ENCODE data around the gene ST8SIA5.

Gene ST8SIA5

DNA sequence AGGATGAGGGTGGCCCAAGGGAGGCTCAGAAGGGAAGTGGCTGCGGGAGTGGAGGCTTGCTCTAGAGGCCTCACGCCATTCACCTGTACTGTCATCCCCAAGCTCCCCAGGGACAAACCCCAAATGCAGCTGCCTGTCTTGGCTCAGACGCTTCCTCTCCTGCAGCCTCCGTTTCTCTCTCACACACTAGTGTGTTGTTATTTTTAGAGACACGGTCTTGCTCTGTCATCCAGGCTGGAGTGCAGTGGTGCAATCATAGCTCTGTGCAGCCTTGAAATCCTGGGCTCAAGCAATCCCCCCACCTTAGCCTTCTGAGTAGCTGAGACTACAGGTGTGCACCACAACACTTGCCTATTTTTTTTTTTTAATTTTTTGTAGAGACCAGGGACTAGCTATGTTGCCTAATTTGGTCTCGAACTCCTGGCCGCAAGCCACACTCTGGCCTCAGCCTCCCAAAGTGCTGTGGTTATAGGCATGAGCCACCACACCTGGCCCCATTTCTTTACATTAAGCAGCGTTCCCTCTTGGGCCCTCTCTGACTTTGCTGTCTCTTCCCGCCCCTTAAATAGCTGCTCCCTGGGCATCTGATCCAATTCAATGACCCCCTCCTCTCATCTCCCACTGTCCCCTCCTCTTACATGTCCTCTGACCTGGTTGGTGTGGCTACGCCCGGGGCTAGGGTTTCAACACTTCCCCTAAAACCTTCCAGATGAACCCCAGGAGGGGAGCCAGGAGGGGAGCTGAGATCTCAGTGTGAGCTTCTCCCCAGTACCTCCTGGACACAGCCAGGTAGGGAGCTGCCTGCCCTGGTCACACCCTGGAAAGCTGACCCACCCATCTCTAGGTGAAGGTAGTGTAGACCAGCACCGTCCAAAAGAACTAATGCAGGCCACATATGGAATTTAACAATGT, 75.8 kb downstream of the ST8SIA5 start:
- CTCF ChIA-PET = no interaction called here
- POLR2A ChIA-PET = no interaction called here
- TF ChIP-seq BHLHE40 (IDR thresholded peaks at IDR 0.05; ENCODE audit: borderline replicate concordance) (no peak), LEF1 (IDR thresholded peaks at IDR 0.05; ENCODE audit: borderline replicate concordance) (no peak), FOXA1 (IDR thresholded peaks at IDR 0.05) (no peak), HDGF (IDR thresholded peaks at IDR 0.05; ENCODE audit: borderline replicate concordance) (no peak), ZNF384 (IDR thresholded peaks at IDR 0.05) (no peak), L3MBTL2 (conservative IDR thresholded peaks at IDR 0.05) (no peak), TARDBP (IDR thresholded peaks at IDR 0.05) (no peak), ARNT (IDR thresholded peaks at IDR 0.05) (no peak), ELF4 (IDR thresholded peaks at IDR 0.05) (no peak), SUZ12 (IDR thresholded peaks at IDR 0.05) (no peak)
- TF ChIP-seq, protein P1, sequence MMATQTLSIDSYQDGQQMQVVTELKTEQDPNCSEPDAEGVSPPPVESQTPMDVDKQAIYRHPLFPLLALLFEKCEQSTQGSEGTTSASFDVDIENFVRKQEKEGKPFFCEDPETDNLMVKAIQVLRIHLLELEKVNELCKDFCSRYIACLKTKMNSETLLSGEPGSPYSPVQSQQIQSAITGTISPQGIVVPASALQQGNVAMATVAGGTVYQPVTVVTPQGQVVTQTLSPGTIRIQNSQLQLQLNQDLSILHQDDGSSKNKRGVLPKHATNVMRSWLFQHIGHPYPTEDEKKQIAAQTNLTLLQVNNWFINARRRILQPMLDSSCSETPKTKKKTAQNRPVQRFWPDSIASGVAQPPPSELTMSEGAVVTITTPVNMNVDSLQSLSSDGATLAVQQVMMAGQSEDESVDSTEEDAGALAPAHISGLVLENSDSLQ (IDR thresholded peaks at IDR 0.05) = no peak
- no peak for DNase-seq (ENCODE audit: extremely low spot score)

DNA sequence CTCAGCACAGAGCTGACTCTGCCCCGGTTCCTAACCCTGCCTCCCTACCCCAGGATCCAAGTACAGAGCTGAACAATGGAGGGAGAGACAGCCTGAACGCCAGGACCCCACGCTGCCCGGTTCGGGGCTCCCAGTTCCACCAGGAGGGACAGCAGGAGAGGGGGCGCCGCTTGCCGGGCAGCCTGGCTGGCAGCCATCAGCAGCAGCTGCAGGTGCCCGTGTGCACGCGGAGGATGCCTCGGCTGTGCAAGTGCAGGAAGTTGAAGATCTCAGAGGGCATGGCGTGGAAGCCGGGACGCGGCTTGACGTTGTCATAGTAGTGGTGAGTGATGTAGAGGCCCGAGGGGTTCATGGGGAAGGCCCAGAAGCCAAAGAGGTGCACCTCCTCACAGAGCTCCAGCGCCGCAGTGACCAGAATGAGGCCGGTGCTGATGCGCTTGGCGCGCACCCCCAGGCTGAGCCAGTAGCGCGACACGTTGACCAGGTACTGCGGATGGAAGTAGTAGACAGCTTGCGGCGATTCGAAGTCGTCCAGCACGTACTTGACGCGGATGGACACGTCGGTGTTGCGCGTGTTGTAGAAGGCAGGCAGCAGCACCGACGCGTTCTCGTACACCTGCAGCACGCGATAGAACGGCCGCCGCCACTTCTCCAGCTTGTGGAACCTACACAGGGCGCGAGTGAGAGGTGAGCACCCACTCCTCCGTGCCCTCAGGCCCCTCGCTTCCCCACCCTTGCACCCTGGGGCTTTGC, 76.8 kb downstream of the ST8SIA5 start:
- CTCF ChIA-PET = no interaction called here
- TF ChIP-seq CTBP1 (IDR thresholded peaks at IDR 0.05; ENCODE audit: borderline replicate concordance) = no peak
- TF ChIP-seq LEF1 (IDR thresholded peaks at IDR 0.05; ENCODE audit: borderline replicate concordance) = no peak
- no peak for TF ChIP-seq ELF4 (IDR thresholded peaks at IDR 0.05)
- TF ChIP-seq FOXM1 (IDR thresholded peaks at IDR 0.05; ENCODE audit: borderline replicate concordance) = no peak
- TF ChIP-seq SP1 (IDR thresholded peaks at IDR 0.05) = no peak
- no peak for TF ChIP-seq TARDBP (IDR thresholded peaks at IDR 0.05)
- TF ChIP-seq, protein P1 (IDR thresholded peaks at IDR 0.05) = no peak
- no peak for TF ChIP-seq NFRKB (IDR thresholded peaks at IDR 0.05)
- TF ChIP-seq ARNT (IDR thresholded peaks at IDR 0.05) = no peak
- TF ChIP-seq L3MBTL2 (conservative IDR thresholded peaks at IDR 0.05) = no peak
- no peak for TF ChIP-seq HDGF (IDR thresholded peaks at IDR 0.05; ENCODE audit: borderline replicate concordance)
- TF ChIP-seq ZNF384 (IDR thresholded peaks at IDR 0.05) = no peak
- POLR2A ChIA-PET = no interaction called here
- no peak for DNase-seq (ENCODE audit: extremely low spot score)

DNA sequence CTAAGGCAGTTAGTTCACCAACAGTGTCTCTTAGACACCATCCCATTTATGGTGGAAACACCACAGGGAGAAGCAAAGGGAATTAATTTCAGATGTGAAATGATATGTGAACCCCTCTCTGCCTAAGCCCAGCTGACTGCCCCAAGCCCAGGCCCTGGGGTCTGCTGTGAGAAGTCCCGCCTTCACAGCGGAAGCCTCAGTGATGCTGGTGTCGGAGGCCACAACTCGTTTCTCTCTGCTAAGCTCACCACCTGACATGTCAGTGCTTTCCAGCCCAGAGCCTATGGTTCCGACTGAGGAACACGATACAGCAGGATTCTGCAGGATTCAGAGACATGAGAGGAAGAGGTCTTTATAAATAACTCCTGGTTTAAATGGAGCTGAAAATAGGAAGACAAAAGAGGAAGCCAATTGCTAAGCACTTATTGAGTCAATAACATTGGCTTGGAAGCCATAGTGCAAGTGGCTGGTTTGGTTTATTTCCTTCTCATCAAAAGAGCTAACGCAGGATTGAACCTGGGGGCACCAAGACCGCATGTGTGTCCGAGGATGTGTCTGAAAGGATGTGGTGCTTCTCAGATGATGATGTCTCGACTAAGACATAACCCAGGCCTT, 78.0 kb downstream of the ST8SIA5 start:
- no peak for DNase-seq (ENCODE audit: extremely low spot score)
- POLR2A ChIA-PET = no interaction called here
- TF ChIP-seq FOXM1 (IDR thresholded peaks at IDR 0.05; ENCODE audit: borderline replicate concordance) (no peak), LEF1 (IDR thresholded peaks at IDR 0.05; ENCODE audit: borderline replicate concordance) (no peak), TARDBP (IDR thresholded peaks at IDR 0.05) (no peak), ARNT (IDR thresholded peaks at IDR 0.05) (no peak), SP1 (IDR thresholded peaks at IDR 0.05) (no peak), HDGF (IDR thresholded peaks at IDR 0.05; ENCODE audit: borderline replicate concordance) (no peak), CTBP1 (IDR thresholded peaks at IDR 0.05; ENCODE audit: borderline replicate concordance) (no peak), L3MBTL2 (conservative IDR thresholded peaks at IDR 0.05) (no peak), ELF4 (IDR thresholded peaks at IDR 0.05) (no peak), BHLHE40 (IDR thresholded peaks at IDR 0.05; ENCODE audit: borderline replicate concordance) (no peak), ZNF384 (IDR thresholded peaks at IDR 0.05) (no peak), FOXK2 (IDR thresholded peaks at IDR 0.05) (no peak), NFRKB (IDR thresholded peaks at IDR 0.05) (no peak), SUZ12 (IDR thresholded peaks at IDR 0.05) (no peak), FOXA1 (IDR thresholded peaks at IDR 0.05) (no peak)
- TF ChIP-seq, protein P1 (IDR thresholded peaks at IDR 0.05) = no peak
- CTCF ChIA-PET = interaction anchor here (0.6 kb wide), 1 partner anchor 92 kb away, joined by 3 read pairs; no protein-coding TSS in a partner anchor

DNA sequence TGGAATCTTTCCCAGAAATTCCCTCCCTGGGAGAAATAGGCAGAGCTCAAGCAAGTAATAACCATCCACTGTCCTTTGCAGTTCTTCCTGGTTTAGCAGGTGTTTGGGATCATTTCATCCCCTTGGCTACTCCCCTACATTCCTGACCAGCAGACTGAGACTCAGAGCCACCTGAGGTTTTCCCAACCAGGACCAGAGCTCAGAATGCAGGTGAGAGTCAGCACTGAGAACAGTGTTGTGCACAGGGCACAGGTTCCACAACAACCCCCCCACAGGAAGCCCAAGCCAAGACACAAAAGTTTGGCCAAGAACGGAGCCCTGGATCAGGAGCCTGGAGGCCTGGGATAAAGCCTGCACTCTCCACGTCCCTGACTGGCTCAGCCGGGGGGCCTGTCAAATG, 78.8 kb downstream of the ST8SIA5 start:
- TF ChIP-seq, protein P1 (IDR thresholded peaks at IDR 0.05) = no peak
- TF ChIP-seq LEF1 (IDR thresholded peaks at IDR 0.05; ENCODE audit: borderline replicate concordance) (no peak), CTBP1 (IDR thresholded peaks at IDR 0.05; ENCODE audit: borderline replicate concordance) (no peak), BHLHE40 (IDR thresholded peaks at IDR 0.05; ENCODE audit: borderline replicate concordance) (no peak), ELF4 (IDR thresholded peaks at IDR 0.05) (no peak), ARNT (IDR thresholded peaks at IDR 0.05) (no peak), NFRKB (IDR thresholded peaks at IDR 0.05) (no peak), FOXA1 (IDR thresholded peaks at IDR 0.05) (no peak), FOXK2 (IDR thresholded peaks at IDR 0.05) (no peak), L3MBTL2 (conservative IDR thresholded peaks at IDR 0.05) (no peak), HDGF (IDR thresholded peaks at IDR 0.05; ENCODE audit: borderline replicate concordance) (no peak)
- CTCF ChIA-PET = no interaction called here
- POLR2A ChIA-PET = no interaction called here
- DNase-seq (ENCODE audit: extremely low spot score) = no peak
